H1 (cell line): ENCODE data around the gene MAB21L3. TPM values are rescaled to one million over a fixed set of nuclear protein-coding genes. Genes with fewer than 3 reads are reported as not detected.

ENCODE experiments used
- CTCF ChIA-PET: fragments of 300-600 bp; sonication (Branson Sonifier 250); formaldehyde crosslinking; loops from one replicate; lab custom pipeline; 2021; ENCODE audit not compliant: partially characterized antibody; lab: Charles Lee
- POLR2A ChIA-PET: fragments of 300-600 bp; sonication (Branson Sonifier 250); formaldehyde crosslinking; loops from one replicate; lab custom pipeline; 2021; ENCODE audit warnings: inconsistent platforms; ENCODE audit not compliant: partially characterized antibody; lab: Charles Lee
- DNase-seq, 2 experiments: peaks; one replicate each; pipeline versions ENCODE4 v3.0.0 to v3.0.0-alpha.2; 2010 to 2022; ENCODE audit warnings: low spot score in 2 of 2, low read depth in 1 of 2, mixed read lengths in 1 of 2
- FAIRE-seq: peaks from 2 replicates; lab custom pipeline; 2011; peaks lifted over from hg19 to GRCh38; lab: Jason Lieb, UNC
- H2AFZ ChIP-seq: 2 replicates; pipeline ENCODE4 v1.8.1; 2012; ENCODE audit warnings: low read length, inconsistent platforms
- H2AK5ac ChIP-seq: 2 replicates; pipeline ENCODE4 v1.6.1; 2013; ENCODE audit warnings: low read depth, low read length
- H2BK120ac ChIP-seq: replicated peaks from 2 replicates; pipeline ENCODE3; 2013; ENCODE audit warnings: low read depth, low read length, inconsistent platforms
- H2BK12ac ChIP-seq: 2 replicates; pipeline ENCODE4 v1.6.1; 2013; ENCODE audit warnings: low read depth, low read length
- H2BK15ac ChIP-seq: 2 replicates; pipeline ENCODE4 v1.6.1; 2013; ENCODE audit warnings: low read length
- H2BK20ac ChIP-seq: 2 replicates; pipeline ENCODE4 v1.6.1; 2013; ENCODE audit warnings: low read length
- H2BK5ac ChIP-seq: 2 replicates; pipeline ENCODE4 v1.6.1; 2013; ENCODE audit warnings: low read depth, low read length
- H3K14ac ChIP-seq: 2 replicates; pipeline ENCODE4 v1.6.1; 2013; ENCODE audit warnings: inconsistent platforms; ENCODE audit not compliant: insufficient read length
- H3K18ac ChIP-seq: 2 replicates; pipeline ENCODE4 v1.6.1; 2013; ENCODE audit warnings: low read length; ENCODE audit errors: extremely low read depth
- H3K23ac ChIP-seq: 2 replicates; pipeline ENCODE4 v1.6.1; 2013; ENCODE audit warnings: inconsistent platforms; ENCODE audit not compliant: insufficient read length
- H3K23me2 ChIP-seq: 2 replicates; pipeline ENCODE4 v1.6.1; 2013; ENCODE audit warnings: low read depth, low read length
- H3K27ac ChIP-seq: 2 replicates; pipeline ENCODE4 v1.6.1; 2011; ENCODE audit warnings: low read depth, low read length, inconsistent platforms
- H3K27me3 ChIP-seq, 4 experiments: replicated peaks in 1 of 4; 1 replicate in 1 of 4; 2 replicates in 3 of 4; pipeline versions ENCODE4 v1.6.1 to v1.8.1; 2011 to 2013; ENCODE audit warnings: low read length in 3 of 4, mild to moderate bottlenecking in 3 of 4, inconsistent platforms in 2 of 4, mixed read lengths in 2 of 4, moderate library complexity in 1 of 4; ENCODE audit not compliant: control insufficient read depth in 3 of 4, insufficient read depth in 3 of 4; ENCODE audit errors: extremely low read depth in 1 of 4
- H3K36me3 ChIP-seq, 4 experiments: 2 replicates each; pipeline versions ENCODE4 v1.6.1 to v1.8.1; 2011 to 2013; ENCODE audit warnings: mild to moderate bottlenecking in 4 of 4, low read length in 3 of 4, moderate library complexity in 2 of 4, control low read depth in 1 of 4, inconsistent platforms in 1 of 4; ENCODE audit not compliant: insufficient read depth in 4 of 4, control insufficient read depth in 2 of 4
- H3K4ac ChIP-seq: replicated peaks from 2 replicates; pipeline ENCODE3; 2013; ENCODE audit warnings: low read length, low read depth, mixed read lengths, inconsistent platforms; ENCODE audit not compliant: insufficient read length
- H3K4me1 ChIP-seq, 4 experiments: replicated peaks in 1 of 4; 1 replicate in 1 of 4; 2 replicates in 3 of 4; pipeline versions ENCODE4 v1.6.1 to v1.8.1; 2011 to 2013; ENCODE audit warnings: low read length in 3 of 4, inconsistent platforms in 2 of 4, mixed read lengths in 1 of 4; ENCODE audit not compliant: insufficient read depth in 4 of 4, control insufficient read depth in 3 of 4
- H3K4me2 ChIP-seq, 2 experiments: 2 replicates each; pipeline versions ENCODE4 v1.6.1 to v1.8.1; 2011 to 2013; ENCODE audit warnings: low read depth in 2 of 2, low read length in 2 of 2, control low read depth in 1 of 2, inconsistent platforms in 1 of 2, mild to moderate bottlenecking in 1 of 2; ENCODE audit not compliant: insufficient read depth in 1 of 2
- H3K4me3 ChIP-seq, 4 experiments: fragments of 200-600, 300-600 bp in 1 of 4; sonication (generic), shearing (Covaris generic), sonication (Bioruptor Twin) in 1 of 4; 2 replicates each; pipeline versions ENCODE4 v1.5.1 to v1.8.1; 2011 to 2016; ENCODE audit warnings: low read length in 4 of 4, low read depth in 3 of 4, control low read depth in 2 of 4, inconsistent platforms in 2 of 4, mild to moderate bottlenecking in 2 of 4, mixed read lengths in 1 of 4, moderate library complexity in 1 of 4; ENCODE audit not compliant: insufficient read depth in 2 of 4; ENCODE audit errors: extremely low read depth in 1 of 4
- H3K56ac ChIP-seq: replicated peaks from 2 replicates; pipeline ENCODE3; 2013; ENCODE audit warnings: low read depth, mild to moderate bottlenecking, mixed read lengths, low read length, inconsistent platforms; ENCODE audit not compliant: insufficient read length
- H3K79me1 ChIP-seq: 2 replicates; pipeline ENCODE4 v1.6.1; 2013; ENCODE audit warnings: low read depth, low read length, control low read depth
- H3K79me2 ChIP-seq, 2 experiments: 2 replicates each; pipeline versions ENCODE4 v1.6.1 to v1.8.1; 2012 to 2013; ENCODE audit warnings: low read length in 2 of 2, mild to moderate bottlenecking in 2 of 2, inconsistent platforms in 1 of 2; ENCODE audit not compliant: insufficient read depth in 2 of 2, control insufficient read depth in 1 of 2
- H3K9ac ChIP-seq, 4 experiments: replicated peaks in 1 of 4; 1 replicate in 1 of 4; 2 replicates in 3 of 4; pipeline versions ENCODE4 v1.6.1 to v1.8.1; 2011 to 2013; ENCODE audit warnings: low read depth in 3 of 4, low read length in 3 of 4, control low read depth in 2 of 4, mild to moderate bottlenecking in 2 of 4, moderate library complexity in 2 of 4, inconsistent platforms in 1 of 4; ENCODE audit errors: extremely low read depth in 1 of 4
- H3K9me3 ChIP-seq, 2 experiments: 2 replicates each; pipeline versions ENCODE4 v1.6.1 to v1.8.1; 2012 to 2013; ENCODE audit warnings: mild to moderate bottlenecking in 2 of 2, moderate library complexity in 2 of 2, control low read depth in 1 of 2, inconsistent platforms in 1 of 2, low read depth in 1 of 2, low read length in 1 of 2, mixed read lengths in 1 of 2; ENCODE audit not compliant: insufficient read depth in 2 of 2
- H4K20me1 ChIP-seq, 2 experiments: replicated peaks in 1 of 2; 2 replicates each; pipeline versions ENCODE3 to v1.8.1; 2011 to 2013; ENCODE audit warnings: inconsistent platforms in 2 of 2, low read length in 2 of 2, mild to moderate bottlenecking in 1 of 2; ENCODE audit not compliant: insufficient read depth in 2 of 2, control insufficient read depth in 1 of 2
- H4K5ac ChIP-seq: 2 replicates; pipeline ENCODE4 v1.6.1; 2013; ENCODE audit warnings: low read length, low read depth, mixed read lengths, inconsistent platforms; ENCODE audit not compliant: insufficient read length
- H4K8ac ChIP-seq: 2 replicates; pipeline ENCODE4 v1.8.0; 2013; ENCODE audit warnings: mild to moderate bottlenecking, moderate library complexity, low read length, inconsistent platforms; ENCODE audit not compliant: insufficient read depth; ENCODE audit errors: extremely low read depth
- H4K91ac ChIP-seq: replicated peaks from 2 replicates; pipeline ENCODE3; 2013; ENCODE audit warnings: low read length, mixed read lengths, inconsistent platforms; ENCODE audit not compliant: insufficient read length
- CHD1 ChIP-seq: IDR thresholded peaks from 2 replicates; pipeline ENCODE4 v1.6.1; 2012; ENCODE audit warnings: low read depth, low read length, improper control_type of control experiment
- MAFK ChIP-seq: IDR thresholded peaks from 2 replicates; pipeline ENCODE4 v1.6.1; 2012; ENCODE audit warnings: low read depth, mild to moderate bottlenecking, improper control_type of control experiment, low read length
- NANOG ChIP-seq: IDR thresholded peaks from 2 replicates; pipeline ENCODE4 v1.6.1; 2011; ENCODE audit warnings: low read length, low read depth, mild to moderate bottlenecking, inconsistent platforms; ENCODE audit not compliant: insufficient read depth, poor library complexity, severe bottlenecking
- RFX5 ChIP-seq: IDR thresholded peaks from 2 replicates; pipeline ENCODE4 v1.6.1; 2011; ENCODE audit warnings: low read depth, low read length, improper control_type of control experiment, borderline replicate concordance
- SAP30 ChIP-seq: fragments of 300-600 bp; sonication (generic); IDR thresholded peaks from 2 replicates; pipeline ENCODE4 v1.7.1; 2012; ENCODE audit warnings: low read length, moderate library complexity, mild to moderate bottlenecking, inconsistent platforms; ENCODE audit not compliant: insufficient read depth, insufficient replicate concordance
- SIRT6 ChIP-seq: IDR thresholded peaks from one replicate; pipeline ENCODE4 v1.7.1; 2012; ENCODE audit warnings: low read length, inconsistent platforms
- SIX5 ChIP-seq: IDR thresholded peaks from 2 replicates; pipeline ENCODE4 v1.6.1; 2011; ENCODE audit warnings: mild to moderate bottlenecking, low read depth, low read length
- SP2 ChIP-seq: IDR thresholded peaks from 2 replicates; pipeline ENCODE4 v1.6.1; 2012; ENCODE audit warnings: mild to moderate bottlenecking, low read length, inconsistent platforms
- SP4 ChIP-seq: IDR thresholded peaks from 2 replicates; pipeline ENCODE4 v1.6.1; 2012; ENCODE audit warnings: low read length, inconsistent platforms
- TAF1 ChIP-seq: IDR thresholded peaks from 2 replicates; pipeline ENCODE4 v1.6.1; 2011; ENCODE audit warnings: mild to moderate bottlenecking, low read depth, low read length
- WGBS, 2 experiments: shearing (Covaris generic) in 1 of 2; methylation state at CpG; one replicate each; pipeline versions ENCODE4 v1.1.6 to v1.1.7; 2013 to 2015; ENCODE audit warnings: low lambda C conversion rate in 2 of 2, mixed read lengths in 2 of 2, inconsistent platforms in 1 of 2, low coverage in 1 of 2, missing lambda C conversion rate in 1 of 2; ENCODE audit not compliant: insufficient replicate concordance in 2 of 2, insufficient coverage in 1 of 2, insufficient read length in 1 of 2; ENCODE audit errors: extremely low coverage in 1 of 2, missing lambda C conversion rate in 1 of 2; 5-methylcytosine and 5-hydroxymethylcytosine counted together
- polyA plus RNA-seq, 7 experiments: library from polyadenylated mRNA; depleted of rRNA in 3 of 7; stranded (reverse) in 5 of 7; unstranded in 2 of 7; fragments of >200 nt in 5 of 7; fragments of 200-250 nt in 2 of 7; gene quantifications; 1 replicate in 5 of 7; 2 replicates in 1 of 7; 4 replicates in 1 of 7; pipeline versions ENCODE4 v1.2.1 to v1.2.3, GENCODE V29; 2011 to 2013; ENCODE audit warnings: missing spikeins in 2 of 7, mixed read lengths in 2 of 7
- total RNA-seq: library from RNA; stranded (reverse); fragmentation: NEBNext Ultra II Directional; extraction: Animal tissue kit (Norgen Biotek cat#: 25700); gene quantifications from 2 replicates; pipeline ENCODE4 v1.2.1, GENCODE V29; 2021

The MAB21L3 gene
- total and polyA plus RNA-seq, 2 of the 8 experiments (the other 6 are each of a cell fraction or from before 2014, with no cell fraction given), result not detected

- Histone ChIP-seq H2BK5ac (no peak overlapping the region), H2BK20ac (no peak overlapping the region), H4K5ac (no peak overlapping the region), H3K4me1 (no peaks in the 10 kb centered on the region), H4K91ac (no peak overlapping the region), H2BK12ac (no peak overlapping the region), H3K36me3 (no peaks in the 10 kb centered on the region), H4K8ac (no peak overlapping the region), H3K27ac (no peak overlapping the region), H3K9me3 (no peaks in the 10 kb centered on the region), H2BK120ac (no peak overlapping the region), H3K4me2 (no peak overlapping the region), H3K4ac (no peak overlapping the region), H3K14ac (no peak overlapping the region), H3K79me2 (no peaks in the 10 kb centered on the region), H2AK5ac (no peak overlapping the region), H3K23me2 (no peaks in the 10 kb centered on the region), H4K20me1 (no peaks in the 10 kb centered on the region), H3K79me1 (no peaks in the 10 kb centered on the region), H3K18ac (no peak overlapping the region), H3K9ac (no peak overlapping the region), H3K56ac (no peak overlapping the region), H2BK15ac (no peak overlapping the region), H2AFZ (no peak overlapping the region), H3K27me3 (no peaks in the 10 kb centered on the region; a peak in 1 of 7 replicates), H3K23ac (no peak overlapping the region), H3K4me3 (no peak overlapping the region)
- FAIRE-seq (no peak), DNase-seq (no peak)
- WGBS, 2 experiments, result 92% methylated on average over 2 of the region's 2 CpGs; no CpG with 5 or more reads in 1 of the 2 experiments
- ChIA-PET POLR2A (no interaction called here), CTCF (interaction anchor here (0.5 to 1.0 kb wide), 2 partner anchors 51 to 351 kb away, joined by 3 read pairs; no protein-coding TSS in a partner anchor)
- TF ChIP-seq NANOG (no peak), SP4 (no peak), SIRT6 (no peak), CHD1 (no peak), MAFK (no peak), SIX5 (no peak), RFX5 (no peak), TAF1 (no peak), SAP30 (no peak), SP2 (no peak)
Observed at GRCh38 chr1:116134476-116134773, 23.2 kb downstream of the MAB21L3 start.
